Umbilical cord (tissue), 2 donors: ENCODE data around the gene RMND1. TPM values are rescaled to one million over a fixed set of nuclear protein-coding genes. Genes with fewer than 3 reads are reported as not detected.
A peak's percentile ranks its signal among the peaks of the same experiment; 100 is the strongest.
"Not testable (repeated sequence)": the region's sequence is repeated elsewhere in the genome, so short reads cannot be mapped to it uniquely, and the experiment has no call there.

Source experiments
- DNase-seq: peaks from one replicate; pipeline ENCODE4 v3.0.0-alpha.2; 2015; ENCODE audit warnings: low spot score
- total RNA-seq: library from RNA; depleted of rRNA; stranded (reverse); fragments of >200 nt; gene quantifications from one replicate; pipeline ENCODE4 v1.2.3, GENCODE V29; 2014; ENCODE audit warnings: low replicate concordance; ENCODE audit not compliant: insufficient read depth

The RMND1 gene
- total RNA-seq, 1 donor from 2014 or later, result 54.9 TPM

DNA sequence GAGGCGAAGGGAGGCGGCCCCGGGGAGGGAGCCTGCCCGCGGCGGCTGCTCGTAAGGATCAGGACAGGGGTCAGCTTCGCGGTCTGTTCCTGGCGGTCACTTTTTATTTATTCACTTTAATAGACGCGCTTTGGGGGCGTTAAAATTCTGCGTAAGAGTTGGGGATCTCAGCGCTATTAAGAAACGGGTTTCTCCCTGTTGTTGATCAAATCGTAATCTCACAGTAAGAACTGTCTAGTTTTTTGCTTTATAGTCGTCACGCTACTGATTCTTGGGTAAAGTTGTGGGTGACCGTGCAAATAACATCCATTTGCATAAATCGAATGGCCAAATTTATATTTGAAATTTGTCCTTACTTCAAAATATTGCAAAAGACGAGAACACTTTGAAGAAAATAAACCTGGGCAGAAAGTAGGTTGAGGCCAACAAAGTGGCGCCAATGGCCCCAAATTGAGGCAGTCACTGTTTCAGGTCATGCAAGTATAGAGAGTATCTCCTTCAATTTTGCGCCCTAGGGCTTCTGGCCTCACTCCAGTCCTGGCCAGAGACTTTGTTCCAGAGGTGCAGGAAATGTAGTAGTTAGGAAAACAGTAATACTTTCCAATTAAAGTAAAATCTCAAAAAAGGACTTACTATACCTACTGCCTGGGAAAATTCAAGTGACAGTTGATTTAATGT lies 963 bp upstream of the RMND1 start:
- peak; percentile 25 for DNase-seq

DNA sequence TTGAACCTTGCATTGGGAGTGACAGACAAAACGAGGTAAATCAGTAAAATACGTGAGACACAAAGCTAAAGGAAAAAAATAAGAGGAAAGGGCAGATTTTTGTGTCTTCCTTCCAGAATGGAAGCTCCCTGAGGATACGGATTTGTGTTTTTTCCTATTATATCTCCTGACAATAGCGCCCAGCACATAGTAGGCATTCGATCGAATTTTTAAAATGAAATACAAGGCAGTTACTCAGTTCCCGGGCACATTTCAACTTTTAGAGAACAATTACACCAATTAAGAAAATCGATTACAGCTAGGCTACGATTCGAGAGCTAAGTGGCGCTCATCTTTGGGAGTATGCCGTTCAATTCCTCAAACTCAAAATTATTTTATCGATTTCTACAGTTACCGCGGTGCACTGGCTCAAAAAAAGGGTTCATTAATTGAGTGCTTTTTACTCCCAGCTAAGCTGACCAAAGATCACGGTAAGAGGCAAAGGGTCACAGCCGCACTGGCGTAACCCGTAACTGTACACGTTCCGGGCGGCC lies 443 bp downstream of the RMND1 start:
- DNase-seq, result no peak

DNA sequence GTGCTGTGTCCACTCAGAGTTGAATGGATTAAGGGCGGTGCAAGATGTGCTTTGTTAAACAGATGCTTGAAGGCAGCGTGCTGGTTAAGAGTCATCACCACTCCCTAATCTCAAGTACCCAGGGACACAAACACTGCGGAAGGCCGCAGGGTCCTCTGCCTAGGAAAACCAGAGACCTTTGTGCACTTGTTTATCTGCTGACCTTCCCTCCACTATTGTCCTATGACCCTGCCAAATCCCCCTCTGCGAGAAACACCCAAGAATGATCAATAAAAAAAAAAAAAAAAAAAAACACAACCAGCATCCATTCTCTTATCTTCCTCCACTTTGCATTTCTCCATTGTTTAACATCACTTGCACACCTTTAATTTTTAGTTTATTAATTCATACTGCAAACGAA lies 998 bp downstream of the RMND1 start:
- DNase-seq, result not testable (repeated sequence)

GRCh38 chr6:151448623-151449022 lies 3.3 kb downstream of the RMND1 start:
- no peak for DNase-seq

GRCh38 chr6:151447237-151447636 lies 4.7 kb downstream of the RMND1 start:
- no peak for DNase-seq

DNA sequence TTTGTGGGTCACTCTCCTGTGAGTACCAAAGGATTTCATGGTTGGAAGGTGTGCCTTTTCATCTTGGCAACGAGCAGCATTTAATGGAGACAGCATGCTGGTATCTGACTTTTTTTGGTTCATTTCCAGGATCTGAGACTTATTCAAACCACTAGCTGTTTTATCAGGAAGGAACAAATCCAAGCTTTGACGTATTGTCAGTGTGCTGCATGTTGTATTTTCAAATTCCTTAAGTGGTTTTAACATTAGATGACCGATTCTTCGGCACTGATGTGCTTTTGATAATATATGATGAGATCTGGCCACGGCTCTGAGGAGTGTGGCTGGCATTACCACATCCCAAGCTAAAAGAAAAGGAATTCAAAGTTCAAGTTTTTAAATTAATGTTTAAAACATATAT lies 6.4 kb downstream of the RMND1 start:
- DNase-seq, result peak; percentile 67

GRCh38 chr6:151443911-151444621 lies 7.9 kb downstream of the RMND1 start:
- DNase-seq, result no peak

- no peak for DNase-seq
These were observed 8.5 kb downstream of the RMND1 start for GRCh38 chr6:151443454-151443853.

- no peak for DNase-seq
These were observed 9.6 kb downstream of the RMND1 start for GRCh38 chr6:151442371-151442770.

DNA sequence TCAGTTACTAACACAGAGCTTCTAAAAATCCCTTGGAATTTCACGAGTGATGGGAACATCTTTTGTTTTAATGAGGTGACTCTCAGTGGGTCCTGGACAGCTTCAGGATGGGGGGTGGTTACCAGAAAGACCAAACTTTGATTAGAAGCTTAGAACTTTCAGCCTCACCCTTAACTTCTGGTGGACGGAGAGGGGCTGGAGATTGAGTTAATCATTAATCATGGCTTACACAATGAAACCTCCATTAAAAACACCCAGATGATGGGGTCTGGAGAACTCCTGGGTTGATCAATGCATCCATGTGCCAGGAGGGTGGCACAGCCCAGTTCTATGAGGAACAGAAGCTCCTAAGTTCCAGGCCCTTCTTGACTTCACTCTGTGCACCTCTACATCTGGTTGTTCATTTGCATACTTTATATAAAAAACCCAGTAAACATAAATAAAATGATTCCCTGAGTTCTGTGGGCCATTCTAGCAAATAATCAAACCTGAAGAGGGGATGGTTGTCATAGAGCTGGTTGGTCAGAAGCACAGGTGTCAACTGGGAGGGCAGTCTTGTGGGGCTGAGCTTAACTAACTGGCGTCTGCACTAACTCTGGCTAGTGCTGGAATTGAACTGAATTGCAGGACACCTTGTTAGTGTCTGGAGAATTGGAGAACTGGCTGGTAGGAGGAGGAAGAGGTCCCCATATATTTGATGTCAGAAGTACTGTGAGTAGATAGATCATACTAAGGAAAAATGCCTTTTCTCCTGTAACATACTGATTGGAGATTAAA lies 10.3 kb downstream of the RMND1 start:
- DNase-seq, result no peak

- DNase-seq, result peak; percentile 49
These were observed 11.0 kb downstream of the RMND1 start for GRCh38 chr6:151440930-151441329.

DNA sequence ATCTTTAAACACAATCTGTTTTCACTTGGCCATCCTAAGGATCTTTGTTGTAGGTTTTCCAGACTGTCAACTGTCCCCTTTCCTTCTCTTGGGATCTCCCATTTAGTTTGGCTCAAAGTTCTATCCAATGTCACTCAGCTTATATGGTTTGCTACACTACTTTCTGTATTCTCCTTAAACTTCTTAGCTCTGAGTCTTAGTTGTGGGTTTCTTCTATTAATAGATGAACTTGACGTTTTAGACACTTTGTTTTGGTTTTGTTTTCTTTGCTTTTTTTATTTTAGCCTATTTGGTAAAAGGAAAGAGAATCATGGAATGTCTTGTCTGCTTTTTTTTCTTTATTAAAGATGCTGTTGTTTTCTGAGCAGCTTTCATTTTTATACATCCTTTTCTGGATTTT lies 11.4 kb downstream of the RMND1 start:
- DNase-seq, result no peak

GRCh38 chr6:151437401-151437800 lies 14.5 kb downstream of the RMND1 start:
- no peak for DNase-seq

GRCh38 chr6:151436802-151437201 lies 15.1 kb downstream of the RMND1 start:
- no peak for DNase-seq

DNA sequence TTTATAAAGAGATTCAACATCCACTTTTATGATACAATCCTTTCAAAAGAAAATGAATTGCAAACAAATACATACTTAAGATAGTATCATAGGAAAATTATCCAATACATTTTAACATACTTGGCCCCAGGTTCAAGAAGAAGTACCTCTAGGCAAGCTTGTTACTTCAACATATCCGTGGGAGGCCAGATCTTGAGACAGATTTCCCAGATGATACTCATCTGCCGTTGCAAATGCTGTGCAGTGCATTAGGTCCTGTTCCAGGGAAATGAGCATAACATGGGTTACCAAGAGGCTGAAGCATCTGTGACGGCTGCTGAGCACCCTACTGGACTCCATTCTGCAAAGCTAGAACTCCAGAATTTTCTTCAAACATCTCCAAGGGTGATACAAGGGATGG lies 15.6 kb downstream of the RMND1 start:
- DNase-seq, result no peak

- DNase-seq, result no peak
These were observed 17.6 kb downstream of the RMND1 start for GRCh38 chr6:151434369-151434768.

DNA sequence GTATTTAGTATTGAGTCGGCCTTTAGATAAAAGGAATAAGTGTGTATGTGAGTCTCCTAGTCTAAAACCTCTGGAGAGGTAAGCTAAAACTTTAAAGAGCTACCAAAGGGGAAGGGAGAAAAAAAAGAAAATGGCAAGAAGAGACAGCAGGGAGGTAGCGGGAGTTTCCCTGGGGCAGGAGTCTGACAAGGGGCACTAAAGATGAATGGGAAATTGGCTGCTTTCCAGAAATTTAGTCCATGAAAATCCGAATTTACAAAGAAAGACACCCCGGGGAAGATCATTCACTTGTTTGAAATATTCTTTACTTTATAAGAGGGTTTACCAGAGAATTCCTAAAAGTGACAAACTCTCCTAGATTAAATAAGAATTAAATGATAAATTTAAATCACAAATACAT lies 19.3 kb downstream of the RMND1 start:
- DNase-seq, result no peak

DNA sequence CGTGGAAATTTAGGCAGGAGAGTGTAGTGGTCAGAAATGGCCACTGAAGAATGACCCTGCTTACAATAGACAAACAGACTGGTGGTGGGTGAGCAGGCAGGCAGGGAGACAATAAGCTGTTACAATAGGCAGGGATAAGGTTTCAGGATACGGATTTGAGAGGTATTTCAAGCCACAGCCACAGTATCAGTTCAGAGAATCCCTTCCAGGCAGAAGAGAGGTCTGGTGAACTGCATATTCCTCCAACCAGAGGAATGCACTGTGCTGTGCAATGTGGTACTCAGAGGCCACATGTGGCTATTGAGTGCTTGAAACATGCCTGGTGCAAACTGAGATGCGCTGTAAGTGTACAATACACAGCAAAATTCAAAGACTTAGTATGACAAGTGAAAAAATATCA lies 20.6 kb downstream of the RMND1 start:
- DNase-seq, result no peak

GRCh38 chr6:151430886-151431285 lies 21.0 kb downstream of the RMND1 start:
- DNase-seq, result no peak

DNA sequence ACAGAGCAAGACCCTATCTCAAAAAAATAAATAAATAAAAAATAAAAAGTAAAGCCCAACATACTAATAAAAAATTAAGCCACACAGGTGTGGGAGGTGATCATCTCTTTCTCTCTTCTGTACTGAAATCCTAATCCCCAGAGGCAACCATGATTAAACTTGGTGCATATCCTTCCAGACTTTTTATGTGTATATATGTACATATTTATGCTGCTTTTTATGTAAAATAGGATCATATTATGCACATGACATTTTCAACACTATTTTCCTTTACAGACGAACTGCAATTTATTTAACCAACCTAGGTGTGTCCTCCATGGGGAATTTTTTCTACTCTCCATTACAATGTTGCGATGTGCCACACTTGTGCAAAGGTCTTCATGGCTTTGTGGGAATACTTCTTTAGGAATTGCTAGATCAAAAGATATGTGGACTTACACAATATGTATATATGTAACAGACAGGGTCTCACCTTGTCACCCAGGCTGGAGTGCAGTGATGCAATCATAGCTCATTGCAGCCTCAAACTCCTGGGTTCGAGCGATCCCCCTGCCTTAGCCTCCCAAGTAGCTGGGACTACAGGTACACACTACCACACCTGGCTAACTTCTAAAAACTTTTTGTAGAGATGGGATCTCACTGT lies 23.7 kb downstream of the RMND1 start:
- DNase-seq, result no peak

- DNase-seq, result no peak
These were observed 26.4 kb downstream of the RMND1 start for GRCh38 chr6:151425561-151425960.

DNA sequence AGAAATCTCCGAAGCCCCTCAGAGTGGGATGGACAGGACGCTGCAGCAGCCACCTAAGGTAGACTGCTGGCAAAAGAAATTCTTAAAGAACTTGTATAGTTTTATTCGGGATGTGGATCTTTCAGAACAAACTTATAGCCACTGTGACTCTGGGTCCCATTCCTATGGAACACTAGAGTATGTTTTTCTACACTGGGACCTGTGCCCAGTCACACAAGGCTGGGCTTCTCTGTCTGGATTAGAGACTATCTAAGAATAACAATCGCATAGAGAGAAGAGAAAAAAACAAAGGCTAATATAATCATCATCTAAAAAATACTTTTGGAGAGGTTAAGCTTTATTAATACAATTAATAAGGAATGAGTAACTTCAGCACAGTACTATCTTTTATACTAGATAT lies 28.9 kb downstream of the RMND1 start:
- DNase-seq, result peak; percentile 21
